Choroid plexus epithelial cell (primary cell): Measurements from ENCODE around the gene ARHGEF25.

ENCODE experiments used
- DNase-seq: peaks from one replicate; pipeline ENCODE4 v3.0.0-alpha.2; 2010; ENCODE audit warnings: low read depth
- H3K4me3 ChIP-seq: 2 replicates; pipeline ENCODE4 v1.5.1; 2011; ENCODE audit warnings: low read depth, mild to moderate bottlenecking, control low read depth, low read length, moderate library complexity
- TF ChIP-seq, protein P1 (sequence below): conservative IDR thresholded peaks from 2 replicates; pipeline ENCODE4 v1.5.1; 2011; ENCODE audit warnings: low read depth, mild to moderate bottlenecking, control low read depth, inconsistent platforms, low read length, moderate library complexity

Gene ARHGEF25

GRCh38 chr12:57609101-57609780 lies 2.0 kb upstream of the ARHGEF25 start:
- TF ChIP-seq, protein P1, sequence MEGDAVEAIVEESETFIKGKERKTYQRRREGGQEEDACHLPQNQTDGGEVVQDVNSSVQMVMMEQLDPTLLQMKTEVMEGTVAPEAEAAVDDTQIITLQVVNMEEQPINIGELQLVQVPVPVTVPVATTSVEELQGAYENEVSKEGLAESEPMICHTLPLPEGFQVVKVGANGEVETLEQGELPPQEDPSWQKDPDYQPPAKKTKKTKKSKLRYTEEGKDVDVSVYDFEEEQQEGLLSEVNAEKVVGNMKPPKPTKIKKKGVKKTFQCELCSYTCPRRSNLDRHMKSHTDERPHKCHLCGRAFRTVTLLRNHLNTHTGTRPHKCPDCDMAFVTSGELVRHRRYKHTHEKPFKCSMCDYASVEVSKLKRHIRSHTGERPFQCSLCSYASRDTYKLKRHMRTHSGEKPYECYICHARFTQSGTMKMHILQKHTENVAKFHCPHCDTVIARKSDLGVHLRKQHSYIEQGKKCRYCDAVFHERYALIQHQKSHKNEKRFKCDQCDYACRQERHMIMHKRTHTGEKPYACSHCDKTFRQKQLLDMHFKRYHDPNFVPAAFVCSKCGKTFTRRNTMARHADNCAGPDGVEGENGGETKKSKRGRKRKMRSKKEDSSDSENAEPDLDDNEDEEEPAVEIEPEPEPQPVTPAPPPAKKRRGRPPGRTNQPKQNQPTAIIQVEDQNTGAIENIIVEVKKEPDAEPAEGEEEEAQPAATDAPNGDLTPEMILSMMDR: no peak
- no peak overlapping the region for H3K4me3 ChIP-seq
- DNase-seq: no peak

DNA sequence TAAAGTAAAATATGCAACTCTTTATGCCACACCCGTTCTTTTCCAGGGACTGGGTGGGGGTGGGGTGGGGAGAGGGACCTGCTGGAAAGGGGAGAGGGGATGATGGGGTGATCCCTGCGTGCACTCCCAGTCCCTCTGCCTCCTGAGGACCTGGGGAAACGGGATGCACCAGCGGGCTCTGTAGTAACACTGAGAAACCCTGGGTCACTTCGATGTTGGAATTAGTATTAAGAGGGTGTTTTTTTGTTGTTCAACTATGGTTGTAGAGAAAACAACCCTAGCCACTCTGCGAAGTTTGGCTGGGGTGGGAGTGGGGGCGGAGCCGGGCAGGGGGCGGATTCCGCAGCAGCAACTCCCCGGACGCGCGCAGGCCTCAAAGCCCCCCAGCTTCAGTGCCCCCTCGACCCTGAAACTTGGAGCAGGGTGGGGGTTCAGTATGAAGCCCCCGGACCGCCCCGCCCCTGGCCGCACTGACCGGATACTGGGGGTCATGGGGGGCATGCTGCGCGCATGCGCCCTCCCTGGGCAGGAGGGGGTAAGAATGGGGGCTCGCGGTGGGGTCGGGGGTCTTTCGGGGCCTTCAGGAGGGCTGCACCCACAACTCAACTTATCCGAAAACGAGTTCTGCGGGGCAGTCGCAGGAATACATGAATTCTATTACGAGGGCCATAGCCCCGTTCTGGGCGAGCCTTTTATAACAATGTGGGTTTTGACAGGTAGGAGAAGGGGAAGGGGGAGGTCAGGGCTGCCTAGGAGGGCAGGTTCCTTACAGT lies 1.3 kb upstream of the ARHGEF25 start:
- TF ChIP-seq, protein P1: no peak
- no peak for DNase-seq
- H3K4me3 ChIP-seq: peak overlapping the region; percentile 70

DNA sequence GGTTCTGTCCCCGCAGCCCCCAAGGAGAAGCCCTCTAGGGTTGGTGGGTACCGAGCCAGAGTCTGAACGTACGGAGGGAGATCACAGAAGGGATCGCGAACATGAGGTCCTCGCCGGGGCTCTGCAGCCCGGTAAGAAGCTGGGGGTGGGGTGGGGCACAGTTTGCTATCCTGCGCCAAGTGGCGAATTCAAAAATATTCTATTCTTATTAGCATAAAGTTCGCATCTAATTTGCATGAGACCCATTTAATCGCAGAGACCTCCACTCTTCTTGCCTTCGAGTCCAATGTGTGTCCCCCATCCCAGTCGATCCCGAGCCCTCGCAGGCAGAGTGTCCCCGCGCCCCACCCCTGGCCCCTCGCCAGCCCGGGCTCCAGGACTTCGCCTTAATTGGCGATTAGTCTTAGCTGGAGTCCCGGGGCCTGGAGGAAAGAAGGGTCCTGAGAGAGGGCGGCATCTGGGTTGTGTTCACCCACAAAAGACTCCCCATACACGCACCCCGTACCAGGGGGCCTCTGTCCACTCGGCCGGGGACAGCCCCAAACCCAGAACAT lies 604 bp upstream of the ARHGEF25 start:
- no peak for DNase-seq
- TF ChIP-seq, protein P1: no peak
- peak overlapping the region; percentile 70 for H3K4me3 ChIP-seq

DNA sequence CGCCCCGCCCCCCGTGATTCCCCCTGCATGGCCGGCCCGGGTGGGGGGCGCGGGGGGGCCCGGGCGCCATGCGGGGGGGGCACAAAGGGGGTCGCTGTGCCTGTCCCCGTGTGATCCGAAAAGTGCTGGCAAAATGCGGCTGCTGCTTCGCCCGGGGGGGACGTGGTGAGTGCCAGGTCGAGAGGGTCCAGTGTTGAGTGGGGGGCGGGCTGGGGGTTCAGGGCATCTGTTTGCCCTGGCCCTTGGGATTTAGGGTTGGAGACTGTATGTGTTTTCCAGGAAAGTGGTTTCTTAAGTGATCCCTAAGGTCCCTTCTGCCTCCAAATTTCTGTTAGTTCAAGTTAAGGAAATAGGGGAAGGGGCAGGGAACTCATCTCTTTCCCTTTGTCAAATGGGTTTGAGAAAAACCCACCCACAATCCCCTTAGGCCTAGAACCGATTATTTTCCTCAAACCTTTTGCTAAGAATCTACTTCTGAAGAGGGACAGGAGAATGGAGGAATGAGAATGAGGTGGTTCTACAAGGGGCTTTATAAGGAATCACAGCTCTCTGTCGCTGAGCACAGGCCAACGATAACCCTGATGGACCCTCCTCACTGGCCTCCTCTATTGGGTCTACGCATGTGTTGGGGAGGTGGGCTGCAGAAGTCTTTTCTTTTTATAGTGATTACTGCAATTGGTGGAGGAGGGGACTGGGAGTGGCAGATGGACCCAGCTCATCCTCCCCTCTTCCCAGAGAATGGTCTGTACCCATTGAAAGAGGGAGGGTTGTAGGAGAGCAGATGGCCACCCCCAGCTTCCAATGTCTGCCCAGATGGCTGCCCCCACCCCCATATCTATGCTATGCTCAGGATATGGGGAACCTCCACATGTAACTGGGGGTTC lies 834 bp downstream of the ARHGEF25 start:
- peak overlapping the region; percentile 70 for H3K4me3 ChIP-seq
- TF ChIP-seq, protein P1: no peak
- no peak for DNase-seq

DNA sequence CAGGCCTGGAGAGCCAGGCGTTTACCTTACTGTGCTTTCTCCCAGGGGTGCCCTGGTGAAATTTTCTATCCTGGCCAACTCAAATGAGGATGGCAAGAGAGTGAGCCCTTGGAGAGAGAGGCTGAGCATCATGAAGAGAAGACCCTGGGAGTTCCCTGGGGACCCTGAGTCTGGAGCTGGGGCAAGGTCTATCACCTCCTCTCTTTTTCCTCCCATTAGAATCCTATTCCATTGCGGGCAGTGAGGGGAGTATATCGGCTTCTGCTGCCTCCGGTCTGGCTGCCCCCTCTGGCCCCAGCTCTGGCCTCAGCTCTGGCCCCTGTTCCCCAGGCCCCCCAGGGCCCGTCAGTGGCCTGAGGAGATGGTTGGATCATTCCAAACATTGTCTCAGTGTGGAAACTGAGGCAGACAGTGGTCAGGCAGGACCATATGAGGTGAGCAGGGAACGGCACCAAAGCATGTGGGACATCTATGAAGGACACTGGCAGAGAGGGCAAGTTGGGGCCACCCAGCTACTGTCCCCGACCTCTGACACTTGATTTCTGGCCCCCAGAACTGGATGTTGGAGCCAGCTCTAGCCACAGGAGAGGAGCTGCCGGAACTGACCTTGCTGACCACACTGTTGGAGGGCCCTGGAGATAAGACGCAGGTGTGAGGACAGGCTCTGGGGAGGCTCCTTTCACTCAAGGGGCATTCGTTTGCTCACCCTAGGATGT lies 1.6 kb downstream of the ARHGEF25 start:
- no peak overlapping the region for H3K4me3 ChIP-seq
- TF ChIP-seq, protein P1: no peak
- no peak for DNase-seq

DNA sequence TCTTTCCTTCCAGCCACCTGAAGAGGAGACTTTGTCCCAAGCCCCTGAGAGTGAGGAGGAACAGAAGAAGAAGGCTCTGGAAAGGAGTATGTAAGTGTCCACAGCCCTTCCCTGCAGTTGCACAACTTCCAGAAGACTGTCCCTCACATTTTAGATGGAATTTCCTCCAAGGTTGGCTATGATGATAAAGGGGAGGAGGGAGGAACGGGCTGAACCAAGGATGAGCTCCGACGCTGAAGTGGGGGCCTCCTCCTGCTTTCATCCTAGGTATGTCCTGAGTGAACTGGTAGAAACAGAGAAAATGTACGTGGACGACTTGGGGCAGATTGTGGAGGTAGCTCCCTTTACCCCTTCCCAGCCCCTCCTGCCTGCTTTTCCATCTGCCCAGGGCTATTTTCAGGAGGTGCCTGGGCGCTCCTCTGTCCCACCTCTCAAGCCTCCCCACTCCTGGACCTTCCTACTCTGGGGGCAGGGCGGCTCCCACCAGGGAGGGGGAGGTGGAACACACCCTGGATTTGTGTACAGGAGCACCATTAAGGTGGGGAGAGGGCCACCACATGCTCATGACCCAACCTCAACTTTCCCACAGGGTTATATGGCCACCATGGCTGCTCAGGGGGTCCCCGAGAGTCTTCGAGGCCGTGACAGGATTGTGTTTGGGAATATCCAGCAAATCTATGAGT lies 2.3 kb downstream of the ARHGEF25 start:
- no peak overlapping the region for H3K4me3 ChIP-seq
- TF ChIP-seq, protein P1: no peak
- no peak for DNase-seq
